ENCODE data around the gene DHX32.
"Not testable (repeated sequence)": the region's sequence is repeated elsewhere in the genome, so short reads cannot be mapped to it uniquely, and the experiment has no call there.

Gene DHX32

DNA sequence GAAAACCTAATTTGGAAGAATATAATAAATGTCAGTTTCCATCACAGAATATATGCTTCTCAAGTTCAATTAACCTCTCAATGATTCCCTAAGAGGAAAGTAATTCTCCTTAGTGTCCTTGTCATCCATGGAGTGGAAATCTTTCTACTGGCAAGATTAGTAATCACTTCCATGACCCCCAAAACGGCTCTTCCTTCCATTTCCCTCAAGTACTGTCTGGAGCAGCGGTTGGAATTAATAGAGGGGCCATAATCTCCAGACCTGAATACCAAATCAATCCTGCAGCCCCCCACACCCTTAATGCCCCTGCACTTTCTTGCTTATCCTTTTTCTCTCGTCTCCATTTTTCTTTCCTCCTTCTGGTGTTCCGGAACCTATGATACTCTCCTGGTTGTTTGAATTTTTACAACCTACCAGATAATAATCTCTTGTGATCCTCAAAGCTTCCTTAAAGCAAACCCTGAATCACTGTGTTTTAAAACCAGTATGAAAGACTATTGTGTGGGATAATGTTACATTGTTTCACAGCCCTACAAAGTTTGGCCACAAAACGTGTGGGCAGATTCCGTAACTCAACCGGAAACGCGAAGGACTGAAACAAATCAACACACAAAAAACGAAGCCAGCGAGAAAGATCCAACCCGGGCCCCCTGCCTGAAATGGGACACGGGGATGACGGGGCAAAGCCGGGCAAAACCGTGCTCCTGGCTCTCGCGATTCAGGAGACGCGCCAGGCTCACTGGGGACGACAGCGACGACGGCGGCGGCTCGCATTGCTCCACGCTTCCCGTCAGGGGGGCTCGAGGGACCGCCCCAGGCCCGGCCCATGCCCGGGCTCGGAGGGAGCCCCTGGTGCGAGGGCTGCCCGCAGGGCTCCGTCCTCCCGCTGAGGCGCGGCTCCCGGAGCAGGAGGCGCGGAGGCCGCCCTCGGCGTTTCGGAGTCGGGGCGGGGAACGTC lies 14.3 kb upstream of the DHX32 start:
- not testable (repeated sequence) for DNase-seq

DNA sequence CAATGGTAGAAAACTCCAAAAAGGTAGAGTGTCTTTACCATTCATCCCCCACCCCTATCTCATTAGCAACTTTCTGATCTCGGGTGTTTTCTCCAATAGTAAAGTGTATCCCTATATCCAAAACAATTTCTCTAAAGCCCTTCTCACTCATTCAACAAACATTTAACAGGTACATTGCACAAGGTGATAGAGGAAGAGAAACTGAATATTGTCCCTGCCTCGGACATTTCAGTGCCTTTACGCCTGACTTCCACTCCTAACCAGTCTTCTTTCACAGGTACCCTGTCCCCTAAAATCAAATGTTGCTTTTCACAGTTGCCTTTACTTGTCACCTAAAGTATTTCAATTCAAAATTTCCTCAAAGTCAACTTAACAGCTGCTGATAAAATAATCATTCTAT lies 13.1 kb upstream of the DHX32 start:
- DNase-seq = not testable (repeated sequence)

DNA sequence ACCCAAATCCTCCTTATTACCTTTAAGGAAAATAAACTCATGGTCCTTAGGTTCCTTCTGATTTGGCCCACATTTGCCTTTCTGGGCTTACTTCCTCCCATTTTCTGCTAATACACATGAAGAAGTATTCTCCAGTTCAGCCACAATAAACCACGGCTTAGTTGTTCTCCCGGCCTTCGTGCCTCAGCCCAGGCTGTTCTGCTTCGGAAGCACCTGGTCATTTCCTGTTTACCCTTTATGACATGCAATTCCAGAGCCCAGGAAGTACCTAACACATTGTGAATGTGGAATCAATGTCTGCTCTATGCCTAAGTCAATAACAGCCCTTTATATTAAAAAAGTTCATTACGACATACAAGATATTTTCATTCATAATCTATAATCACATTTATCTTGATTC lies 11.3 kb upstream of the DHX32 start:
- not testable (repeated sequence) for DNase-seq

DNA sequence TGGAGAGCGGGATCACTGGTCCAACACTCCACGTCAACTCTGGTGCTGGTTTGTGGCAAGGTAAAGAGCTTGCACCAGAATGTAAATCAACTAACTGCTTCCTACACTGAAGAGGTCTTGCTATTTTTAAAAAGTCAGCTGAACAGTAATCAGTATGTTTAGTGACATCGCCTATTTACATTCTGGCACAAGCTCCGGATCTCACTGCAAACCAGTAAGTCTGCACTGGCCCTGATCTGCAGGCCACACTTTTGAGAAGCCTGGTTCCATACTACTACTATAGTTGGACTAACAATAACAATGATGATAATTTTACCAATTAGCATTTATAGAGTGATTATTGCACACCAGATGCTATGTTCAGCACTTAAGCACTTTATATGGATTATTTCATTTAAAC lies 8.3 kb upstream of the DHX32 start:
- DNase-seq = not testable (repeated sequence)

DNA sequence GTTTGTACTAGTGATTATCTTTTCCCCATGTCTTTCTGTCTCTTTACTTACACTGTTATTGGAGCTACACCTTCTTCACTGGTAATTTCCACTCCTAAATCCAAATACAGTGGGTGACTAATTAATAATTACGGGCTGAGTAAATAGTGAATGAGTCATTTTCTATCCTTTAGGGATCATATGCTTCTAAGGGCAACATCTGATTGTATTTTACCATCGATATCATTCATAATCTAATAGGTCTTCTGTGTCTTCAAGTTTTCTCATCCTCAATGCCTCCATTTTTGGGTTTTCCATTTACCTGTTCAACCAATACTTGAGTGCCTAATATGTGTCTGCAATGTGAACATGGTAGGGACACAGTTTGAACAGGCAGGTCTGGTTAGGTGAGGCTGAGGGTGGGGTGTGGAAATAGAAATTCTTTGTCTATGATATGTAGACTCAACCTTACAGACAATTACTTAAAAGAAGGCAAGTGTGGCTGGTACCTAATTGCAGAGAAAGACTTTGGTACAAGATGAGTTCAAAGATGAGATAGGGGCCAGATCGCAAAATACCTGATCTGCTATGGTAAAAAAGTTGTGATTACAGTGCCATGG lies 5.9 kb upstream of the DHX32 start:
- no peak for DNase-seq

DNA sequence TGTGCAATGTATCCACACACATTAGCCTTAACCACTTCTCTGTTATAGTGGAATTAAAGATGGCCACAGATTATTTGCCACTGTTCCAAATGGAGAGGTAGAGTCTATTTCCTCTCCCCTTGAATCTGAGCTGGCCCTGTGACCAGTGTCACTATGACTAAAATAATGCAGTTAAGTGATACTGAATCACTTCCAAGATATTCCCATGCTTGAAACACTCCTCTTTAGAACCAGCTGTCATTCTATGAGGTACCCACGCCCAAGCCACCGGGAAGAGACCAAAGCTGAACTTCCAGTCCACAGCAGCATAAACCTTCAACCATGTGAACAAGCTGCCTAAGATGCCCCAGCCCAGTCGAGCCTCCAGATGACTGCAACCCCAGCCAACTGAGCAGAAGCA lies 2.1 kb upstream of the DHX32 start:
- no peak for DNase-seq

DNA sequence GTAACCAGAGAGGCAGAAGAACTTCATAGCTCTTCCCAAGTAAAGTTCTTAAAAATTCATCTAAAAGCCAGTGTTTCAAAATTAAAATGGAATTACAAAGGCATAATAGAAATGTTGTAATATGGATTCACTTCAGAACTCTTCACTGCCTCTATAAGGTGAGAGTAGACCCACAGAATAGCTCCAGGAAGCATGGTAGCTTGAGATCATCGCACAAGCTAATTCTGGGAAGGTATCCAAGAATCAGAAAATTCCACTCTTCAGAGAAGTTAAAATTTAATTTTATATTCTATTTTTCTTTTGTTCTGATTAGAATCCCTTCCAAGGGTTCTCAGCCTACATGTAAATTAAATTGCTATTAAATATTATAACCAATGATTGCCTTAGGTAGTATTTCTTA lies 1.5 kb upstream of the DHX32 start:
- DNase-seq = no peak

DNA sequence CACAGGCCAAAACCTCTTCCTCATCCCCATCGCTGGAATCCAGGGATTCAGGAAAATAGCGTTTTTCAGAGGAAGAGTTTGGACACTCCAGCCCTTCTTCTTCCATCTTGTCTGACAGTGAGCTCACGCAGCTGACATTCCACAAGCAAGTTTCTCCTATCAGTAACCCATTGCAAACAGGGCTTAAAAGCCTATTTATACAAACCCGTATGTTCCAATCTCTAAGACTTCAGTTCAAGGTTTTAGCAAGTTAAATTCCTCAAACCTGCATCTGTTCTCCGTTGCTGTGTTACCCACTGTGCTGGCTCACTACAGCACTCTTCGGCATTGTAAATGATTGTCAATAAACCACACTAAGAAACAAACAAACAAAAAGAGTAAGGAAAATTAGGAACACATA lies 373 bp downstream of the DHX32 start:
- no peak for DNase-seq

DNA sequence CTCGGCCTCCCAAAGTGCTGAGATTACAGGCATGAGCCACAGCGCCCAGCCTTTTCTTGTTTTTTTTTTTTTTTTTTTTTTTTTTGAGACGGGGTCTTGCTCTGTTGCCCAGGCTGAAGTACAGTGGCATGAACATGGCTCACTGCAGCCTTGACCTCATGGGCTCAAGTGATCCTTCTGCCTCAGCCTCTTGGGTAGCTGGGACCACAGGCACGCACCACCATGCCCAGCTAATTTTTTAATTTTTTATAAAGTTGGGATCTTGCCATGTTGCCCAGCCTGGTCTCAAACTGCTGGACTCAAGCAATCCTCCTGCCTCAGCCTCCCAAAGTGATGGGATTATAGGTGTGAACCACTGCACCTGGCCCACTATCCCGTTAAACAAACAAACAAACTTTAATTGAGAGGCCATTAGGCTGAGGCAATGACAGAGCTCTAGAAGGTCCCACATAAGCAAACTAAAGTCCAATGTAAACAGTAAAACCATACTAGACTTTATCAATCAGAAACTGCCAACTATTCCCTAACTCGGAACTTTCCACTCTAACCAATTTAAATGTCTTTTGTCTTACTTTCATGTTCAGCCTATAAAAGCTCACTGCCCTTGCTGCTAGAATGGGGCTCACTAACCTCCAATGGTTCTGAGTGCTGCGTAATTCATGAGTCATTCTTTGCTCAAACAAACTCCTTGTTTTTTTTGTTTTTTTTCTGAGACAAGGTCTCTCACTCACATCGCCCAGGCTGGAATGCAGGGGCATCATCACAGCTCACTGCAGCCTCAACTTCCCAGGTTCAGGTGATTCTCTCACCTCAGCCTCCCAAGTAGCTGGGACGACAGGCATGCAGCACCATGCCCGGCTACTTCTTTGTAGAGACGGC lies 1.9 kb downstream of the DHX32 start:
- no peak for DNase-seq

DNA sequence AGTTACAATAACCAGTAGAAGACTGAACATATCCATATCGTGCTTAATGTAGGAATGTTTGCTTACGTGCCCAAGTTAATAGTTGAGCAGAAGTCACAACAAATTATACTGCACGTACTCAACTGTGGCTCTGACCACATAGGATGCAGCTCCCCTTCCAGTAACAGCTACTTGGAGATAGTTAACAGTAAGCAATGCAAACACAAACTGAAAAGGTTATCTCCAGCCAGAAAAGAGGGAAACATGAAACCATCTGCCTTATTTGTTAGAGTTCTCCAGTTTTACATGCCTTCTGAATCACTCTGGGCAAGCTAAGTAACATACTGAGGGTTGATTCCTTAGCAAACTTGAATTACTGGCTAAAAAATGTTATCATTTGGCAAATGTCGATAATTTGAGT lies 9.8 kb downstream of the DHX32 start:
- DNase-seq = no peak

DNA sequence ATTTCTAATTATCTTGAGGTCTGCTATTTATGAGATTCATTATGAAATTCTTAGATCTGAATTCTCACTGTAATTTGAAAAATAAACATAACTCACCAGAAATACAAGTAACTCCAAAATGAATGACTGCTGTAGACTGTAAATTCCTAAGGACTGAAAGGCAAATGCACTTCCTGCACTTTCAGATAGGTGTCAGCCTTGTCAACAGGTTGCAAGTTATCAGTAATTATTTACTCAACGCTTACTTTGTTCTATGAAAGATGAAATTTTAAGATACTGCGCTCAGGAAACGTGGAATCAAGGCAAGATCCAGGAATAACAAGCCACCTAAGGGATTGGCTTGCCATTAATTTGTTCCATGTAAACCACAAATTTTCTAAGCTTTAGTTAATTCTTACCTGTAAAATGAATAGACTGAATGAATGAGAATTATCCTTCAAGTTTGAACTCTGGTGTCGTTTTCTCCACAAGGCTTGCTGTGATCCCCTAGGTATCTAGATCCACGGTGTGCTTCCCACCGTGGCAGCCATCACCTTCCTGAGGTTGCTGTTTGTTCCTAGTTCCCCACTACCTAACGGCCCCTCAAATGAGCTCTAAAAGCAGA lies 12.6 kb downstream of the DHX32 start:
- DNase-seq = peak; percentile 13

DNA sequence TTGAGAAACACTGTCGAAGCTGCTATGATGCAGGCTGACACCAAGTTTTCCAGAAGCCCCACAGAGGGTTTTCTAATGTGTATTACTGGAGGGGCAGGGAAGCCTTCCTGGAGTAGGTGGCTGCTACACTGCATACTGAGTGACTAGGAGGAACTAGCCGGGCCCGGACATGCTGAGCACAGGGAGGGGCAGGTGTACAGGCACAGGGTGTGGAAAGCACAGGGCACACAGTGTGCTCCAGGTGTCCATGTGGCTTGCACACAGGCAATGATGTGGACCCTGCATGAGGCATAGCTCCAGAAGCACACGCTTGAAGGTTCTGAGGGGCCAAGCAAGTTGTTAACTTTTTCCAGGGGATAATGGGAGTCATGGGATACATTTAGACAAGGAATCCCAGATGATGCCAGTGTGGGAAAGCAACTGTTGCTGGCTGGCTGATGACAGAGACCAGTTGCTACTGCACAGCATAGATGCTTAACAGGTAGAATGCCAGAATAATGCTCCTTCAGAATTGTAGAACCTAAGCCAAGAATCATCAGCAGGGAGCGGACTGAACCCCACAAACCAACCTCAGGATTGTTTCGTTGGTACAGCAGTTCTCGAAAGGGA lies 14.6 kb downstream of the DHX32 start:
- DNase-seq = no peak

DNA sequence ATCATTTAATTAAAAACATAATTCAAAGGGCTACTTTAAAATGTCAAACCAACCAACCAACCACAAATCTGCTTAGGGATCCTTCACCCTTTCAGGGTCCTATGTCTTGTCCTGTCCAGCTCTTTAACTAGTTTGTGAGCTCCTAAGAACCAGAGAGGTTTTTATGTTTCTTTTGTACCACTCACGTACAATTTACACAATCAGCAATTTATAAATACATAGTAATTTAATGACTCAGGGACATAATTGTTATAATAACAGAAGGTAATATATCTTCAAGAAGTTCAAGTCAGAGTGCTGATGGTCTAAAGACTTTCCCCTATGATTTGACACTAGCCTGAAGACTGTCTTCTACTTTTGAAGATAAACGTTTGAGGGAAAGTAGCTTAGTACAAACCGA lies 16.0 kb downstream of the DHX32 start:
- no peak for DNase-seq

DNA sequence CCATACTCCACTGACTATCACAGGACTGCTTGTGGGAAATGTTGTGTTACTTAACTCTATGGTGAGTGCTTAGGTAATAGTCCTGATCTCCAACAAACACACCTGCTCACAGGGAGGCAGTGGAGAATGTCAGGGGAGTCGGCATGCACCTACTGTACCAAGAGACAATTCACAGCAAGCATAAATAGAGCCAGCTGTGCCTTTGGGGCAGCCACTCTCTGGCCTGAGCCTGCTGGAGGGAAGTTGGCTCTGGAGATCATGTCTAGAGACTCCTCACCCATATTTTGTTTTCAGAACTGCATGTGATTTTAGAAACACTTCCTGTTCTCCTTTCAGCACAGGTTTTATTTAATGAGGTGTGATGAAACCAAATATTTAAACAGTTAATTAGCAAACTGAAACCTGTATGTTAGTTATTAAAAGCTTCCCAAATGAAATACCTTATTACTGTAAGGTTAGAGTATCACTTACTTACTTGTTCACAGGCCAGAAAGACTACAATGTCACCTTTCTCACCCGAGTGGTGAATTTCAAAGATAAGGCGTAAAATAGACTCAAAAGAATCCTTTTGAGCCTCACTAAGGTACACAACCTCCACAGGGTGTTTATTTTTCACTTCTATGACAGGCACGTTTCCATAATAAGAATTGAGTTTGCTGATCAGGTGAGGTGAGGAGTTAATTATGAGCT lies 21.8 kb downstream of the DHX32 start:
- DNase-seq = no peak

DNA sequence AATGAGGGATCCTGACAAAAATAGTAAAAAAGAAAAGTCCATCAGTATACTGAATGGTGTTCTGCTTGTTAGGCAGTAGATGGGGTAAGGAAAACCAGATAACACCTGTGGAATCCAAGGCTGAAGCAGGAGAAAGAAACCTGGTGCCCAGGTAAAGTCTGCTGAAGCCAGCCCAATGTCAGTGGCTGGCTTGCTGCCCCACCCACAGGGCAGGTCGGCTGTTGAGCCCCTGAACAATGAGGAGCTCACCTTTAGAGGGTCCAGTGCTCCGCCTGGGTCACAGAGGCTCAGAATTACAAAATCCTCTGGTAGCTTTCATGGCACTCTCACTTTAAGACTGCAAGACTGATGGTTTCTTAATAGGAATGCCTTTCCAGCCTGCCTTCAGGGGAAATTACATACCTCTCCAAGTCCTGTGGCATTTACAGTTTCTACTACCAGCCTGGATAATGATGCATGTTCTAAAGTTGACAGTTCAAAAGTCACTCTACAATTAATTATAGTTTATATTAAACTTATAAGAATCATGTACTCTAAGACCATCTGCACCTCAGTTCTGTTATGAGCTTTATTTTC lies 23.8 kb downstream of the DHX32 start:
- DNase-seq = no peak

DNA sequence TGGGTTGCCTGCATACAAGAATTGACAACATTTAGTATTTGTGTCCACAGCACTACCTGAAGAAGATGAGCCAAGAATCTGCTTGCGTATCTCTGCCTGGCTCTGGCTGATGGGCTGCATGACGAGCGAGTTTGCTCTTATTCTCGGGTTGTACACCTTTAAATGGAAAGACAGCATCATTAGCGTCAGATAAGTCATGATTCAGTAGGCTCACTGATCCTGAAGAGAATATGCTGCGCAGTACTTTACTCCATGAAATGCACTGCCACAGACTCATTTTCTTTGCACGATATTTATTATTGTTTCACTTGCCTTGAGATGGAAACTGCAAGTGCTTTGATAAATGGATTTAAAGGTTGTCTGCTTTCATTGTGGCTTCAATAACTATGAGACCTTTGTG lies 28.6 kb downstream of the DHX32 start:
- DNase-seq = no peak

DNA sequence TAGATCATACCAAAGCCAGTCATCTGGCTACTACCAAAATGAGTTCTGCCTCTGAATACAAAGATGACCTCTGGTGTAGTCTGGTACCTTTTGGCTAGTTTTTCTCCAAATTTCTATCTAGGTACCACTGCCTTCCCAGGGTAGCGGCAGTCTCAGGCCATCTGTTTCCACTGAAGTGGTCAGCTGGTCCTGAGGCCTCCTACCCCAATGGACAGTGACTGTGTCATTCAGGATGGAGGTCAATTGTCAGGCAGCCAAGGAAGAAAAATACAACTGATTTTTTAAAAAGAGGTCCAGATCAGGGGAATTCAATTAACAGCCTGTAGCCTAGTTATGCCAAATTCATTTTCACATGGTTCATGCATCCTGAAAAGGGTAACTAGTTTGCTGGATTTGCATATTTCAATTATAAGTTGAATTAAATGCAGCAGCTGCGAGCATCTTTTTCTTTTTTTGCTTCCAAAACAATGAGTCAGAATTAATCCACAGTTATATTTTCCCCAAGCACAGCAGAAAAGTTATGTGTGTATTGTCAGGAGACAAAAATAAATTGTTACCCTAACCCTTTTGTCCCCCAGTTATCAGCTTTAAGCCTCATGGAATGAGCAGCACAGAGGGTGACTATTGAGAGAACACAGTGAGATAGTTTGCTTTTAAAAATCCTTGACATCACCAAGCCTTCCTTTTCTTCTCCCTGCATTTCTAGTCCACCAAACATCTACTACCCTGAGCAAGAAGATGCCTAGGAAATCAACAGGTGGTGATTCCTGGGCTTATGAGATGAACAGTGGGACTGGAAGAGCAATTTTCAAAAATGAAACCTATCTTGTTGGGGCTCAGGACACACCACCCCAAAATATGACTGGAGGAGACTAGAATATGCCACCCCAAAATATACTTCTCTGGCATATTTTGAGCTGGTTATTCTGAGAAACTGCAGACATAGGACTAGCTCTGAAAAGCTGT lies 30.0 kb downstream of the DHX32 start:
- no peak for DNase-seq

DNA sequence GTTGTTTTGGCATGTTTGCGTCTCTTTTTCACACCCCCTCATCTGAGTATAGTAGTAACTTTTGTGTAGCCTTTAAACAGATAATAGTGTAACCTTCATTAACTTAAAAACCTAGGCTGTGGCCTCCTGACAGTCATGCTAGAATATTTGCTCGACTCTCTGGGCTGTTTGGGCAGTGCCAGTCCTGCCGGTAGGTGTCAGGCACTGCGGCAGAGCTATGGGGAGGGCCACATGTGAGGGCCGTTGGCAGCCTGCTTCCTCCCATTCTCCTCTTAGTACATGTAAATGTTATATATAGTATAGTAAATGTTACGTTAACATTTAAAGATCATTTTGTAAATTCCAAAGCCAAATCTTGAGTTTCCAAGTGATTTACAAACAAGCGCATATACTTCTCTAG lies 31.6 kb downstream of the DHX32 start:
- no peak for DNase-seq

DNA sequence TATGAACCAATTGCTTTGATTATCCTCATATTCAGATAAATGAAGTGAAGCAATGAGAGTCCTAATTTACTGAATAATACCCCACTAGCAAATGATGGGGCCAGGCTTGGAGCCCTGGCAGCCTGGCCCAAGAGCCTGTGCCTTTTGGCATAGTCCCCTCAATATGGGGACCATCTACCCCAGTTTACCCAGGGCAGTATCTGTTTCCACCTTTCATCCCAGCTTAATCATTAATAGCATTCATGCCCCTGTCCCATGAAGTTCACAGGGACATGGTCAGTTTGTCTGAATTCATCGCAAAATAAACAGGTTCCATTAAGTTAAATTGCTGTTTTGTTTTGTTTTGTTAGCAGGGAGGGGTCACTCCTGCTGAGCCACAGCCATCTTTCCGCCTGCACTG lies 32.2 kb downstream of the DHX32 start:
- no peak for DNase-seq

DNA sequence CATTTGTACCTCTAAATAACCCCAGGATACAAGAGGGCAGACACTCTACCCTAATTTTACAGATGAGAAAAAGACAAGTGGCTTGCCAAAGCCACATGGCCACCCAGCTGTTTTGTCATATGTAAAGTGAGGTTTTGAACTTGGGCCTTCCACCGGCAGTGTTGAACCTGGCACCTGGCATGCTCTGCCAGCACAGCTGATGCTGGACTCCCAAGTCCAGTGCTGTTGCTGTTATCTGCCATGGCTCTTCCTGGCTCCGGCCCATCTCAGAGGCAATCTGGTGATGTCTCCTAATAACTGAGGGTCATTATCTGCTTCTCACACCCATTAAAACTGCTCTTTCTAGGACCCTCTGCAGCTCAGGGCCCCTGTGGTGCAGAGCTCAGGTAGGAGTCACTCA lies 32.7 kb downstream of the DHX32 start:
- DNase-seq = no peak
